ENCODE results near the gene PPP2R3A.

- TF ChIP-seq POLR2A (IDR thresholded peaks at IDR 0.05; ENCODE audit: low read depth, low read length): no peak
- TF ChIP-seq TAF1 (IDR thresholded peaks at IDR 0.05; ENCODE audit: borderline replicate concordance, low read depth, low read length): no peak
- TF ChIP-seq POLR2AphosphoS5 (IDR thresholded peaks at IDR 0.05; ENCODE audit: low read depth, low read length): no peak
Measured at GRCh38 chr3:135967867-135968266, 2.3 kb downstream of the PPP2R3A start.

Measured in GM12892 (cell line).